Subcutaneous abdominal adipose tissue (tissue), 5 donors: Measurements from ENCODE around the gene DNAAF1.
"Not testable (repeated sequence)": the region's sequence is repeated elsewhere in the genome, so short reads cannot be mapped to it uniquely, and the experiment has no call there.

Source experiments
- H3K27ac ChIP-seq: one replicate; pipeline ENCODE4 v1.7.0; 2013; ENCODE audit warnings: low read depth, mild to moderate bottlenecking, inconsistent platforms, low read length, moderate library complexity
- H3K27me3 ChIP-seq, 5 donors: one replicate each; pipeline ENCODE4 v1.7.0; 2013; ENCODE audit warnings: low read length in 5 of 5, inconsistent platforms in 1 of 5; ENCODE audit not compliant: control insufficient read depth in 5 of 5, insufficient read depth in 4 of 5
- H3K36me3 ChIP-seq, 5 donors: one replicate each; pipeline ENCODE4 v1.7.0; 2013; ENCODE audit warnings: low read length in 5 of 5; ENCODE audit not compliant: control insufficient read depth in 5 of 5, insufficient read depth in 5 of 5
- H3K4me1 ChIP-seq, 5 donors: one replicate each; pipeline ENCODE4 v1.7.0; 2013; ENCODE audit warnings: low read length in 5 of 5, mild to moderate bottlenecking in 3 of 5, moderate library complexity in 1 of 5; ENCODE audit not compliant: control insufficient read depth in 5 of 5, insufficient read depth in 5 of 5
- H3K4me3 ChIP-seq, 5 donors: one replicate each; pipeline ENCODE4 v1.7.0; 2013; ENCODE audit warnings: low read length in 5 of 5, low read depth in 1 of 5
- H3K9ac ChIP-seq, 5 donors: one replicate each; pipeline ENCODE4 v1.7.0; 2013; ENCODE audit warnings: low read length in 5 of 5, mild to moderate bottlenecking in 4 of 5, moderate library complexity in 3 of 5
- H3K9me3 ChIP-seq, 5 donors: one replicate each; pipeline ENCODE4 v1.7.0; 2013; ENCODE audit warnings: low read length in 5 of 5; ENCODE audit not compliant: control insufficient read depth in 5 of 5
- donor health status: healthy.
- donor health status: healthy.
- donor health status: healthy.
- donor health status: healthy.
- donor health status: healthy.

Gene DNAAF1

DNA sequence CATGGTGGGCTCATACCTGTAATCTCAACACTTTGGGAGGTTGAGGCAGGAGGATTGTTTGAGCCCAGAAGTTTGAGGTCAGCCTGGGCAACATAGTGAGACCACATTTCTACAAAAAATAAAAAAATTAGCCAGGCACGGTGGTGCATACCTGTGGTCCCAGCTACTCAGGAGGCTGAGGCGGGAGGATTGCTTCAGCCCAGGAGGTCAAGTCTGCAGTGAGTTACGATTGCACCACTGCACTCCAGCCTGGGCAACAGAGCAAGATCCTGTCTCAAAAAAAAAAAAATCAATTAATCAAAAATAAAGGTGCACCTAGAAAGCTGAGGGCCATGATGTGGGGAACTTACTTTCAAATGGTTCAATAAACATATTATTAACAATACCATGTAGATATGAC lies 71.0 kb downstream of the DNAAF1 start:
- not testable (repeated sequence) for H3K27ac ChIP-seq, H3K27me3 ChIP-seq, H3K4me1 ChIP-seq, H3K9ac ChIP-seq, H3K4me3 ChIP-seq, H3K9me3 ChIP-seq, H3K36me3 ChIP-seq

DNA sequence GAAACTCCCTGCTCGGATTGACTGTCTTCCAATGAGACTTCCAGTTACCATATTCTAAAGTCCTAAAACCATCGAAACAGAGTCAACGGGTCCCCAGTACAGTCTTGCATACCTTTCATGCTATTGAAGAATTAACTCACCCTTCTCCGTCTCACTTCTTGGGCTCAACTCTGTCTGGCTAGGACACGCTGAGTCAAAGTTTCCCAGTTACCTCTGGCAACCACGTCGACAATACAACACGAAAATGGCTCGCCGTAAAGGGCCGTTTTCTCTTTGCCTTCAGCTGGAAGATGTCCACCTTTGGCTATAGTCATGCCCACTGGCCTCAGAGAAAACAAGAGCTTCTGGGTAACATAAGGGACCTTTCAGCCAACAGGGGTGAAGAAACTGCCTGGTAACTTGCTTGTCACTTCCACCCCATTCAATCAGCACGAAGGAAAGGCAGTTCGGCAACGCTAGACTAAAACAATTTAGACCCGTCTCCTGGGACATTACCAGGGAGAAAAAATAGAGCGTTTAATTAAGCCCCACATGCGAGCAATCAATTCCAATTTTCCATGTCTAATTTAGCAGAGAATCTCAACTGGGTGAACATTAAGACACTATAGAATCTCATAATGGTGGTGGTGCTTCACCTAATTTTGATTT lies 73.2 kb downstream of the DNAAF1 start:
- Histone ChIP-seq H3K4me1 (peaks cover 0 to 2% (median 0%) of the 10 kb centered on the region in 5 donors), H3K27ac (no peak overlapping the region), H3K4me3 (no peak overlapping the region), H3K36me3 (no peaks in the 10 kb centered on the region), H3K9me3 (no peaks in the 10 kb centered on the region), H3K27me3 (no peaks in the 10 kb centered on the region), H3K9ac (no peak overlapping the region)

GRCh38 chr16:84218956-84219355 lies 73.8 kb downstream of the DNAAF1 start:
- no peak overlapping the region for H3K4me3 ChIP-seq
- no peaks in the 10 kb centered on the region for H3K9me3 ChIP-seq
- peaks cover 0 to 2% (median 0%) of the 10 kb centered on the region in 5 donors for H3K4me1 ChIP-seq
- no peaks in the 10 kb centered on the region for H3K36me3 ChIP-seq
- no peak overlapping the region for H3K9ac ChIP-seq
- H3K27me3 ChIP-seq, result no peaks in the 10 kb centered on the region
- H3K27ac ChIP-seq, result no peak overlapping the region

GRCh38 chr16:84220851-84221250 lies 75.7 kb downstream of the DNAAF1 start:
- Histone ChIP-seq H3K4me1 (no peaks in the 10 kb centered on the region), H3K27ac (no peak overlapping the region), H3K4me3 (no peak overlapping the region), H3K9me3 (no peaks in the 10 kb centered on the region), H3K27me3 (no peaks in the 10 kb centered on the region), H3K36me3 (no peaks in the 10 kb centered on the region), H3K9ac (no peak overlapping the region)

DNA sequence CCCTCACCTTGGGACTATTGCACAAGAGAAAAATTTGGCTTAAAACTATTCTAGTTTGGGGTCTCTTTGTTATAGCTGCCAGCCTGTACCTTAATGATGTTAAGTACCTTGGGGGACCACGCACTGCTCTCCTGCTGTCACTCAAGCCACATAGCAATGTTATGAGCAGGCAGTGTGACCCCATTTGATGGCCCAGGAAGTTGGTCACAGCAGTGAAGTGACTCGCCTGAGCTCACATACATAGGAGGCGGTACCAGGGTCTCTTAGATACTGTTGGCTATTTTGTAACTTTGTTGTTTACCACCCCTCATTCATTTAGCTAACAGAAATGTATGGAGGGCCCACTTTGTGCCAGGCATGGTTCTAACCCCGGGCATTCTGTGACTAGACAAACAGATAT lies 78.3 kb downstream of the DNAAF1 start:
- no peaks in the 10 kb centered on the region for H3K9me3 ChIP-seq
- H3K36me3 ChIP-seq, result no peaks in the 10 kb centered on the region
- H3K4me1 ChIP-seq, result peaks cover 5 to 10% (median 7%) of the 10 kb centered on the region in 5 donors
- H3K9ac ChIP-seq, result no peak overlapping the region
- no peaks in the 10 kb centered on the region for H3K27me3 ChIP-seq
- H3K4me3 ChIP-seq, result no peak overlapping the region
- H3K27ac ChIP-seq, result no peak overlapping the region

GRCh38 chr16:84224554-84224953 lies 79.4 kb downstream of the DNAAF1 start:
- no peak overlapping the region for H3K9ac ChIP-seq

DNA sequence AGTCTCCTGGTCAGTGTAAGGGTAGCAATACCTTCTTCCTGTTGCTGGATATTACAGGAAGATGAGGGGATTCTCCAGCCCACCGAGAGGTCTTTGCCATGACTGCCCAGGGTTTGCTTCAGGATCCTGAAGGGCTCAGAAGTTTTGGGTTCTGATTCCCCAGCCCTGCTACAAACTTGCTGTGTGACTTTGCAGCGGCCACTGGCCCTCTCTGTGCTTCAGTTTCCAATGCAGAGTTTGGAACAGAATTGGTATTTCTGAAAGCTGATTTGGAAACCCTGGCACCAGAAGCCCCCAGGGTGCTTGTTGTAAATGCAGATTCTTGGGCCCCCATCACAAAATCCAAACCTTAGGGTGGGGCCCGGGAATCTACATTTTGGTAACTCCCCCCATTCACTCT lies 80.0 kb downstream of the DNAAF1 start:
- H3K36me3 ChIP-seq, result no peaks in the 10 kb centered on the region
- H3K9ac ChIP-seq, result no peak overlapping the region
- peaks cover 5 to 19% (median 12%) of the 10 kb centered on the region in 5 donors for H3K4me1 ChIP-seq
- H3K27ac ChIP-seq, result no peak overlapping the region
- no peak overlapping the region for H3K4me3 ChIP-seq
- no peaks in the 10 kb centered on the region for H3K27me3 ChIP-seq
- H3K9me3 ChIP-seq, result no peaks in the 10 kb centered on the region

More at GRCh38 chr16:84224554-84224953, 79.4 kb downstream of the DNAAF1 start:
- H3K4me3 ChIP-seq, result no peak overlapping the region
- peaks cover 5 to 15% (median 12%) of the 10 kb centered on the region in 5 donors for H3K4me1 ChIP-seq
- H3K27me3 ChIP-seq, result no peaks in the 10 kb centered on the region
- H3K9me3 ChIP-seq, result no peaks in the 10 kb centered on the region
- H3K27ac ChIP-seq, result no peak overlapping the region
- H3K36me3 ChIP-seq, result no peaks in the 10 kb centered on the region

DNA sequence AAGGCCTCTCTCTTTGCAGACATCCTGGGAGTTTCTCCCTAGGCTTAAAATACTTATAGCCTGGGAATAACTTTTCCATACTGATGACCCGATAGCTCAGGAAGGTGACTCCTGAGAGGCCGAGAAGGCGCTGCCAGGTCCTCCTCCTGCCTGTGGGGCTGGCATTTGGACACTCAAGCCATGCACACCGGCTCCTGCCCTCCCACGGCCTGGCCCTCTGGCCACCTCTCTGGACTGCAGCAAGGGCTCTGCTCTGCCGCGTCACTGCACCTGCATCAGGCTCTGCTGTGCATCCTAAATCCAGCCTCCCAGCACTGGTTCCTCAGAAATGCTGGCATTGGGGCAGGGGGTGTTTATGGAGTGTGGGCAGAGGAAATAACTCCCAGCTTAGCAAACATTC lies 80.5 kb downstream of the DNAAF1 start:
- H3K9me3 ChIP-seq, result no peaks in the 10 kb centered on the region
- peaks cover 5 to 19% (median 12%) of the 10 kb centered on the region in 5 donors for H3K4me1 ChIP-seq
- no peaks in the 10 kb centered on the region for H3K27me3 ChIP-seq
- H3K4me3 ChIP-seq, result no peak overlapping the region
- no peak overlapping the region for H3K9ac ChIP-seq
- no peak overlapping the region for H3K27ac ChIP-seq
- H3K36me3 ChIP-seq, result no peaks in the 10 kb centered on the region

- no peak overlapping the region for H3K9ac ChIP-seq
- H3K4me1 ChIP-seq, result peaks cover 5 to 19% (median 12%) of the 10 kb centered on the region in 5 donors
- H3K4me3 ChIP-seq, result no peak overlapping the region
- H3K36me3 ChIP-seq, result no peaks in the 10 kb centered on the region
- H3K27ac ChIP-seq, result no peak overlapping the region
- no peaks in the 10 kb centered on the region for H3K9me3 ChIP-seq
- H3K27me3 ChIP-seq, result no peaks in the 10 kb centered on the region
These were observed 80.9 kb downstream of the DNAAF1 start for GRCh38 chr16:84226026-84226425.
